ENCODE data around the gene IVNS1ABP.

DNA sequence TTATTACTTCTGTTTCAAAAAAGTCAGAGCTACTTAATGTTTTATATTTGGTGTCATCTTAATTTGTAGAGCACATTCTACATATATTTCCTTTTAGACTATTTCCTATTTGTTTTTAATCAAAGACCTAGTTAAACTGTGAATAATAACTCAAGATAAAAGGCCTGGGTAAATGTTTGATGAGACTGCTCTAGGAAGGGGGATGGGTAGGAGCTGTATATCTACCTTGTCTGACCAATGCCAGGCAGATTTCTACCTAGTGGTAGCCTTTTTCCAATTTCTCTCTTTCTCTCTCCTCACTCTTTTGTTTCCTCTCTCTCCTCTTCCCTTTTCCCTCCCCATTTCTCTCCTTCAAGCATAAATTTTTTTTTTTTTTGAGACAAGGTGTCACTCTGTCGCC is 31.9 kb upstream of the IVNS1ABP start:
- TF ChIP-seq, protein P1, sequence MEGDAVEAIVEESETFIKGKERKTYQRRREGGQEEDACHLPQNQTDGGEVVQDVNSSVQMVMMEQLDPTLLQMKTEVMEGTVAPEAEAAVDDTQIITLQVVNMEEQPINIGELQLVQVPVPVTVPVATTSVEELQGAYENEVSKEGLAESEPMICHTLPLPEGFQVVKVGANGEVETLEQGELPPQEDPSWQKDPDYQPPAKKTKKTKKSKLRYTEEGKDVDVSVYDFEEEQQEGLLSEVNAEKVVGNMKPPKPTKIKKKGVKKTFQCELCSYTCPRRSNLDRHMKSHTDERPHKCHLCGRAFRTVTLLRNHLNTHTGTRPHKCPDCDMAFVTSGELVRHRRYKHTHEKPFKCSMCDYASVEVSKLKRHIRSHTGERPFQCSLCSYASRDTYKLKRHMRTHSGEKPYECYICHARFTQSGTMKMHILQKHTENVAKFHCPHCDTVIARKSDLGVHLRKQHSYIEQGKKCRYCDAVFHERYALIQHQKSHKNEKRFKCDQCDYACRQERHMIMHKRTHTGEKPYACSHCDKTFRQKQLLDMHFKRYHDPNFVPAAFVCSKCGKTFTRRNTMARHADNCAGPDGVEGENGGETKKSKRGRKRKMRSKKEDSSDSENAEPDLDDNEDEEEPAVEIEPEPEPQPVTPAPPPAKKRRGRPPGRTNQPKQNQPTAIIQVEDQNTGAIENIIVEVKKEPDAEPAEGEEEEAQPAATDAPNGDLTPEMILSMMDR (conservative IDR thresholded peaks at IDR 0.05 in 1 of 2, IDR thresholded peaks at IDR 0.05 in 1 of 2; ENCODE audit: low read depth in 1 of 2, low read length in 2 of 2) = no peak
- no peak for TF ChIP-seq EZH2 (IDR thresholded peaks at IDR 0.05; ENCODE audit: low read length, missing control alignments)
